Measurements from ENCODE around the gene MAP2K5.

MAP2K5 gene

GRCh38 chr15:67542420-67543347 lies at the start of gene MAP2K5:
Gene MAP2K5, plus strand, starts transcription at chr15:67542703. Its CDS starts 633 bp downstream, at chr15:67543336.
- peak; percentile 68 for DNase-seq (ENCODE audit: low read depth)
- peak within 1 kb of the TSS; percentile 91 for H3K4me3 ChIP-seq (replicated peaks; ENCODE audit: low read depth, low read length)
- TF ChIP-seq CTCF (IDR thresholded peaks at IDR 0.05; ENCODE audit: low read length, missing control alignments): no peak

- no peak for DNase-seq (ENCODE audit: low read depth)
- H3K4me3 ChIP-seq (replicated peaks; ENCODE audit: low read depth, low read length): no peak overlapping the region
- TF ChIP-seq CTCF (IDR thresholded peaks at IDR 0.05; ENCODE audit: low read length, missing control alignments): no peak
Observed at GRCh38 chr15:67495585-67495984, 46.9 kb upstream of the MAP2K5 start.

- peak; percentile 56 for DNase-seq (ENCODE audit: low read depth)
- TF ChIP-seq CTCF (IDR thresholded peaks at IDR 0.05; ENCODE audit: low read length, missing control alignments): peak; percentile 48
- no peak overlapping the region for H3K4me3 ChIP-seq (replicated peaks; ENCODE audit: low read depth, low read length)
Observed at GRCh38 chr15:67501177-67501835, 41.2 kb upstream of the MAP2K5 start.

GRCh38 chr15:67501836-67502461 lies 40.6 kb upstream of the MAP2K5 start:
- no peak for DNase-seq (ENCODE audit: low read depth)
- H3K4me3 ChIP-seq (replicated peaks; ENCODE audit: low read depth, low read length): no peak overlapping the region
- TF ChIP-seq CTCF (IDR thresholded peaks at IDR 0.05; ENCODE audit: low read length, missing control alignments): no peak

- H3K4me3 ChIP-seq (replicated peaks; ENCODE audit: low read depth, low read length): no peak overlapping the region
- DNase-seq (ENCODE audit: low read depth): no peak
- TF ChIP-seq CTCF (IDR thresholded peaks at IDR 0.05; ENCODE audit: low read length, missing control alignments): no peak
Observed at GRCh38 chr15:67504056-67504455, 38.4 kb upstream of the MAP2K5 start.

- no peak for TF ChIP-seq CTCF (IDR thresholded peaks at IDR 0.05; ENCODE audit: low read length, missing control alignments)
- H3K4me3 ChIP-seq (replicated peaks; ENCODE audit: low read depth, low read length): no peak overlapping the region
- DNase-seq (ENCODE audit: low read depth): no peak
Observed at GRCh38 chr15:67504796-67505195, 37.7 kb upstream of the MAP2K5 start.
